UCSD-AML1 (cell line): ENCODE results near the gene MAP2K6.

ENCODE experiments used
- DNase-seq: peaks from one replicate; lab custom pipeline; 2025; ENCODE audit not compliant: unreplicated experiment; lab: John Stamatoyannopoulos, UW

The MAP2K6 gene

GRCh38 chr17:69425978-69426377 is 11.5 kb downstream of the MAP2K6 start:
- no peak for DNase-seq

GRCh38 chr17:69427486-69428197 is 13.1 kb downstream of the MAP2K6 start:
- DNase-seq, result no peak

- DNase-seq, result no peak
These were observed 13.9 kb downstream of the MAP2K6 start for GRCh38 chr17:69428252-69428980.

GRCh38 chr17:69430488-69430887 is 16.0 kb downstream of the MAP2K6 start:
- DNase-seq, result no peak

- no peak for DNase-seq
These were observed 17.3 kb downstream of the MAP2K6 start for GRCh38 chr17:69431835-69432234.

GRCh38 chr17:69433093-69433492 is 18.6 kb downstream of the MAP2K6 start:
- DNase-seq, result no peak

GRCh38 chr17:69434164-69434579 is 19.7 kb downstream of the MAP2K6 start:
- no peak for DNase-seq

- no peak for DNase-seq
These were observed 21.6 kb downstream of the MAP2K6 start for GRCh38 chr17:69435971-69436696.

- no peak for DNase-seq
These were observed 23.0 kb downstream of the MAP2K6 start for GRCh38 chr17:69437475-69437874.

GRCh38 chr17:69438776-69439175 is 24.3 kb downstream of the MAP2K6 start:
- no peak for DNase-seq

GRCh38 chr17:69441179-69441578 is 26.7 kb downstream of the MAP2K6 start:
- no peak for DNase-seq

- no peak for DNase-seq
These were observed 28.6 kb downstream of the MAP2K6 start for GRCh38 chr17:69443138-69443537.

- no peak for DNase-seq
These were observed 29.5 kb downstream of the MAP2K6 start for GRCh38 chr17:69444023-69444422.

- no peak for DNase-seq
These were observed 30.6 kb downstream of the MAP2K6 start for GRCh38 chr17:69445132-69445531.

- DNase-seq, result no peak
These were observed 33.2 kb downstream of the MAP2K6 start for GRCh38 chr17:69447726-69448125.

- no peak for DNase-seq
These were observed 34.1 kb downstream of the MAP2K6 start for GRCh38 chr17:69448431-69449102.

GRCh38 chr17:69450131-69450530 is 35.6 kb downstream of the MAP2K6 start:
- no peak for DNase-seq

GRCh38 chr17:69450918-69451317 is 36.4 kb downstream of the MAP2K6 start:
- no peak for DNase-seq

- DNase-seq, result no peak
These were observed 37.2 kb downstream of the MAP2K6 start for GRCh38 chr17:69451416-69452394.

- DNase-seq, result no peak
These were observed 38.3 kb downstream of the MAP2K6 start for GRCh38 chr17:69452664-69453260.
